HG03439 (cell line): ENCODE measurements around the gene ZBTB32.
"Not testable (repeated sequence)": the region's sequence is repeated elsewhere in the genome, so short reads cannot be mapped to it uniquely, and the experiment has no call there.

ENCODE experiments used
- ATAC-seq: cut with Tn5 transposase; IDR thresholded peaks from one replicate; pipeline ENCODE4 v1.9.1; 2021; ENCODE audit warnings: mild to moderate bottlenecking, moderate library complexity; ENCODE audit not compliant: unreplicated experiment

ZBTB32 gene

GRCh38 chr19:35718345-35719041 is 14.1 kb downstream of the ZBTB32 start:
- no peak for ATAC-seq

- no peak for ATAC-seq
Observed at GRCh38 chr19:35719402-35720162, 15.2 kb downstream of the ZBTB32 start.

- ATAC-seq, result no peak
Observed at GRCh38 chr19:35720163-35720524, 15.8 kb downstream of the ZBTB32 start.

GRCh38 chr19:35720648-35721047 is 16.3 kb downstream of the ZBTB32 start:
- ATAC-seq, result no peak

GRCh38 chr19:35721374-35721773 is 17.0 kb downstream of the ZBTB32 start:
- ATAC-seq, result no peak

GRCh38 chr19:35722461-35722860 is 18.1 kb downstream of the ZBTB32 start:
- ATAC-seq, result no peak

- ATAC-seq, result no peak
Observed at GRCh38 chr19:35722897-35723296, 18.5 kb downstream of the ZBTB32 start.

- ATAC-seq, result no peak
Observed at GRCh38 chr19:35723671-35724070, 19.3 kb downstream of the ZBTB32 start.

- not testable (repeated sequence) for ATAC-seq
Observed at GRCh38 chr19:35724132-35724531, 19.8 kb downstream of the ZBTB32 start.

- no peak for ATAC-seq
Observed at GRCh38 chr19:35724560-35724959, 20.2 kb downstream of the ZBTB32 start.

GRCh38 chr19:35725216-35725861 is 21.0 kb downstream of the ZBTB32 start:
- ATAC-seq, result no peak

GRCh38 chr19:35727053-35727955 is 22.9 kb downstream of the ZBTB32 start:
- no peak for ATAC-seq

- ATAC-seq, result no peak
Observed at GRCh38 chr19:35727956-35728706, 23.8 kb downstream of the ZBTB32 start.

GRCh38 chr19:35729021-35729420 is 24.7 kb downstream of the ZBTB32 start:
- no peak for ATAC-seq

GRCh38 chr19:35729763-35730162 is 25.4 kb downstream of the ZBTB32 start:
- ATAC-seq, result no peak

GRCh38 chr19:35730326-35730725 is 26.0 kb downstream of the ZBTB32 start:
- ATAC-seq, result no peak

GRCh38 chr19:35731353-35731752 is 27.0 kb downstream of the ZBTB32 start:
- ATAC-seq, result no peak

- ATAC-seq, result no peak
Observed at GRCh38 chr19:35731779-35732405, 27.5 kb downstream of the ZBTB32 start.

GRCh38 chr19:35732540-35733179 is 28.3 kb downstream of the ZBTB32 start:
- no peak for ATAC-seq
